ENCODE results near the gene FGF9.

FGF9 gene

DNA sequence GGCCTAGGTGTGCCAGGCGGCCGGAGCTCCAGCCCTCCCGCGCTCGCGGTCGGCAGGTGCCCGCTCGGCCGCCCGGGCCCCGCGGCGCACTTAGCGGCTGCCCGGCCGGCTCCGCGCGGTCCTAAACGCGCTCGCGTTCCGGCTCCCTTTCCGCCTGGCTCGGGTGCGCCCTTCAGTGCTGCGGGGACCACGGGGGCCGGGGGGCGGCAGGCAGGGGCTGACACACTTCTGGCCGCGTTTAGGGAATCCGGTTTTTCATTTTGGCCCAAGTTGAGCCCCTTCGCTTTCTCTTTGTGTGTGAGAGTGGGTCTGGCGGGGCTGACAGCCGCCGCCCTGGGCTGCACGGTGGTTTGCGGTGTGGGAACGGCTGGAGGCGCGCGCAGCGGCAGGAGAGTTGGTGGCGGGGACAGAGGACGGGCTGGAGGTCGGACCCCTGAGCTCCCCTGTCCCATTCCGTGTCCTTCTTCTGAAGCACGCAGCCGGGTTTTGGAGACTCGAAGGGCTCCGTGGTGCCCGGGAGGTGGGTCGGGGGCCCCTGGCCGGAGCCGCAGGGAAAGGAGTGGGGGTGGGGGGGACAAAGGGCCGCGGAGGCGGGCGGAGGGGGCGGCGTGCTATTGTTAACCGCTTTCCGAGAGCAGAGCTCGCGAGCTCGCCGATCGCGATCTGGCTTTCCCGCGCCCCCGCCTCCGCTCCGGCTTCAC, 3.1 kb downstream of the FGF9 start:
- TF ChIP-seq, protein P1, sequence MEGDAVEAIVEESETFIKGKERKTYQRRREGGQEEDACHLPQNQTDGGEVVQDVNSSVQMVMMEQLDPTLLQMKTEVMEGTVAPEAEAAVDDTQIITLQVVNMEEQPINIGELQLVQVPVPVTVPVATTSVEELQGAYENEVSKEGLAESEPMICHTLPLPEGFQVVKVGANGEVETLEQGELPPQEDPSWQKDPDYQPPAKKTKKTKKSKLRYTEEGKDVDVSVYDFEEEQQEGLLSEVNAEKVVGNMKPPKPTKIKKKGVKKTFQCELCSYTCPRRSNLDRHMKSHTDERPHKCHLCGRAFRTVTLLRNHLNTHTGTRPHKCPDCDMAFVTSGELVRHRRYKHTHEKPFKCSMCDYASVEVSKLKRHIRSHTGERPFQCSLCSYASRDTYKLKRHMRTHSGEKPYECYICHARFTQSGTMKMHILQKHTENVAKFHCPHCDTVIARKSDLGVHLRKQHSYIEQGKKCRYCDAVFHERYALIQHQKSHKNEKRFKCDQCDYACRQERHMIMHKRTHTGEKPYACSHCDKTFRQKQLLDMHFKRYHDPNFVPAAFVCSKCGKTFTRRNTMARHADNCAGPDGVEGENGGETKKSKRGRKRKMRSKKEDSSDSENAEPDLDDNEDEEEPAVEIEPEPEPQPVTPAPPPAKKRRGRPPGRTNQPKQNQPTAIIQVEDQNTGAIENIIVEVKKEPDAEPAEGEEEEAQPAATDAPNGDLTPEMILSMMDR (IDR thresholded peaks at IDR 0.05), result no peak
- H3K4me1 ChIP-seq, result peaks cover 6% of the 10 kb centered on the region
- H3K4me2 ChIP-seq (ENCODE audit: low read length), result peak overlapping the region; percentile 97
- H3K36me3 ChIP-seq (ENCODE audit: control insufficient read depth, insufficient read depth, low read length), result no peaks in the 10 kb centered on the region
- peak overlapping the region; percentile 69 for H2AFZ ChIP-seq
- no peaks in the 10 kb centered on the region for H3K9me3 ChIP-seq (ENCODE audit: control insufficient read depth, low read length)
- no peaks in the 10 kb centered on the region for H3K79me2 ChIP-seq
- no peak overlapping the region for H3K27ac ChIP-seq
- H3K4me3 ChIP-seq (ENCODE audit: low read depth, low read length), result peak overlapping the region; percentile 55
- no peaks in the 10 kb centered on the region for H3K27me3 ChIP-seq (ENCODE audit: control insufficient read depth, insufficient read depth, low read length)
- H3K9ac ChIP-seq, result no peak overlapping the region

DNA sequence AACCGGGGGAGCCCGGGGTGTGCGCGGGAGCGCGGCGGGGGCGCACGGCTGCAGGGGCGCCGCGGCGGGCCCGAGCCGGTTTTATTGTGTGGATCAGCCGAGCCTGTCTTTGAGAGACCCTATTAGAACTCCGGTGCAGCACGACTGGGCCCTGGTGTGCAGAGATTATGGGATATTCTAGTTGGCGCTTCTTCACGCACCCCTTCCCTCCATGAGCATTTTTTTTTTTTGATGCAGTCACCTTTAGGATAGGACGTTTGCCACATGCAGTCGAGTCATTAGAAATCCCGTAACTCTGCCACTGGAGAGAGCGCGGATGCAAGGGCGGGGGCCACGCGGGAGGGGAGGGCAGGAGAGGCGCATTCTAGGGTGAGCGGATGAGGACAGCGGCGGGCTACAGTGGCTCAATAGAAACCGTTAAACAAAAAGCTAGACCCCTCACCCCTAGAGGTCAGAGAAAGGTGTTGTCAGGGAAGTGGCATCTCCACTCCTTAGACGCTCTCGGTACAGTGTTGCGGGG, 3.7 kb downstream of the FGF9 start:
- peak overlapping the region; percentile 42 for H2AFZ ChIP-seq
- no peaks in the 10 kb centered on the region for H3K36me3 ChIP-seq (ENCODE audit: control insufficient read depth, insufficient read depth, low read length)
- H3K4me1 ChIP-seq, result peaks cover 6% of the 10 kb centered on the region
- peak overlapping the region; percentile 97 for H3K4me2 ChIP-seq (ENCODE audit: low read length)
- no peak overlapping the region for H3K27ac ChIP-seq
- peak overlapping the region; percentile 36 for H3K4me3 ChIP-seq (ENCODE audit: low read depth, low read length)
- H3K27me3 ChIP-seq (ENCODE audit: control insufficient read depth, insufficient read depth, low read length), result no peaks in the 10 kb centered on the region
- TF ChIP-seq, protein P1 (IDR thresholded peaks at IDR 0.05), result no peak
- H3K9me3 ChIP-seq (ENCODE audit: control insufficient read depth, low read length), result no peaks in the 10 kb centered on the region
- no peak overlapping the region for H3K9ac ChIP-seq
- no peaks in the 10 kb centered on the region for H3K79me2 ChIP-seq

DNA sequence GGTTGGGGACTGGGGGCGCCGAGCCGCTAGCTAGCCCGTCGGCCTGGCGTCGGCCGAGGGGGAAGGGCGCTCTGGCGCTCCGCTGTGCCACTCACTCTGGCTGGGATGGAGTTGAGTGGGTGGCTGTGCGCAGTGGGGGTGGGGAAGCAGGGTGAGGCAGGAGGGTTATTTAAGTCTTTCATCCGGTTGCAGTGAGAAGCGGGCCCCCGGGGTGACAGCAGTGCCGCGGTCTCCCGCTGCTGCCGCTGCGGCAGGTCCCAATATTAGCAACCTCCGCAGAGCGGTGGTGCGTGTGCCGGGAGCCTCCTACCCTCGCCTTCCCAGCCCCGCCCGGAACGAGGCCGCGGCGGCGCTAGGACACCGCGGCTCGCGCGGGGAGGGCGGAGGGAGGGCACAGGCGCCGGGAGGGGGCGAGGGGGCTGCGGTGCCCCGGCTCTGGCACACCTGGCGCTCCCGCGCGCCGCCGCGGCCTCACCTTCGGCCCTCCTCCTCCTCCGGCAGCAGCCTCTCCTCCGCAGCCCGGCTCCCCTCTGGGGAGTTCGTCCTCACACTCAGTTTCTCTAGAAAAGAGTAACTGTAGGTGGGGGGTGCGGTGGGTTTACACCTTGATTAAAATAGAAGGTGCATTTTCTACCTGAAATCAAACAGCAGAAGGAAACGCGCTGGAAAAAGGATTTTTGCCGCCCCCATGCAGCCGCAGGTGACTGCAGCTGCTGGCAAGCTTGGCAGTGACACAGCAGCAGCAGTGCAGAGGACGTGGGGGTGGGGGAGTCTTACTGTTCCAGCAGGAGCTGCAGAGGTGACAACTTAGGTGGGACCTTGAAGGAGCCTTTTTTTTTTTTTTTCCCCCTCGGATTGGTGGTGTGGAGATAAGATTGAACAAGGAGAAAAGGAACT, 4.5 kb downstream of the FGF9 start:
- H3K27me3 ChIP-seq (ENCODE audit: control insufficient read depth, insufficient read depth, low read length), result no peaks in the 10 kb centered on the region
- no peaks in the 10 kb centered on the region for H3K36me3 ChIP-seq (ENCODE audit: control insufficient read depth, insufficient read depth, low read length)
- TF ChIP-seq, protein P1 (IDR thresholded peaks at IDR 0.05), result no peak
- H3K4me2 ChIP-seq (ENCODE audit: low read length), result peak overlapping the region; percentile 67
- H3K27ac ChIP-seq, result no peak overlapping the region
- H3K9me3 ChIP-seq (ENCODE audit: control insufficient read depth, low read length), result no peaks in the 10 kb centered on the region
- H3K79me2 ChIP-seq, result no peaks in the 10 kb centered on the region
- no peak overlapping the region for H3K9ac ChIP-seq
- peak overlapping the region; percentile 42 for H2AFZ ChIP-seq
- peaks cover 6% of the 10 kb centered on the region for H3K4me1 ChIP-seq
- peak overlapping the region; percentile 37 for H3K4me3 ChIP-seq (ENCODE audit: low read depth, low read length)

DNA sequence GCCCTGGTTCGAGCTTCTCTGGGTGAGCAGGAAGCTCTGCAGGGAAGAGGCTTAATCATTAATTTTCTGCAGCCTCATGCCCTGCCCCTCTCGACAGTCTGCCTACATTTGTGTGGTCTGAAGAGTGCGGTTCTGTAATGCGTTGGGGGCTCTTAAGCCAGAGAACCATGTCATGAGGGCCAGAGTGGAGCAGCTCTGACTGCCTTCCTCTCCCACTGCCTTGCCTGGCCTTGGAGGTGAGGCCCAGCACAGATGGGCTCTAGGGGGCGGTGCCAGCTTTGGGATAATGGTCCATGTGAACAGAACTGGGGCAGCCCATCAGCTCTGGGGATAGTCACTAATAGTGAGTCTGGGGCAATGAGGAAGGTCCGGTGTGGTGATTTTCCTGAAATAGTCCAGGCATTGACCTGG, 5.7 kb downstream of the FGF9 start:
- no peaks in the 10 kb centered on the region for H3K79me2 ChIP-seq

More for the DNA sequence above, 5.7 kb downstream of the FGF9 start:
- H3K27me3 ChIP-seq (ENCODE audit: control insufficient read depth, insufficient read depth, low read length), result no peaks in the 10 kb centered on the region
- TF ChIP-seq, protein P1 (IDR thresholded peaks at IDR 0.05), result no peak
- no peak overlapping the region for H3K4me3 ChIP-seq (ENCODE audit: low read depth, low read length)
- no peak overlapping the region for H2AFZ ChIP-seq
- no peak overlapping the region for H3K27ac ChIP-seq
- H3K9ac ChIP-seq, result no peak overlapping the region
- peaks cover 3% of the 10 kb centered on the region for H3K4me1 ChIP-seq
- H3K9me3 ChIP-seq (ENCODE audit: control insufficient read depth, low read length), result no peaks in the 10 kb centered on the region
- H3K36me3 ChIP-seq (ENCODE audit: control insufficient read depth, insufficient read depth, low read length), result no peaks in the 10 kb centered on the region
- no peak overlapping the region for H3K4me2 ChIP-seq (ENCODE audit: low read length)

Measured in parathyroid adenoma (tissue), 2 donors.